Effector CD8-positive, alpha-beta T cell (primary cell): ENCODE results near the gene CHM.
"Not testable (repeated sequence)": the region's sequence is repeated elsewhere in the genome, so short reads cannot be mapped to it uniquely, and the experiment has no call there.

Experiments
- DNase-seq: peaks from one replicate; lab custom pipeline; 2025; lab: John Stamatoyannopoulos, UW

CHM gene

DNA sequence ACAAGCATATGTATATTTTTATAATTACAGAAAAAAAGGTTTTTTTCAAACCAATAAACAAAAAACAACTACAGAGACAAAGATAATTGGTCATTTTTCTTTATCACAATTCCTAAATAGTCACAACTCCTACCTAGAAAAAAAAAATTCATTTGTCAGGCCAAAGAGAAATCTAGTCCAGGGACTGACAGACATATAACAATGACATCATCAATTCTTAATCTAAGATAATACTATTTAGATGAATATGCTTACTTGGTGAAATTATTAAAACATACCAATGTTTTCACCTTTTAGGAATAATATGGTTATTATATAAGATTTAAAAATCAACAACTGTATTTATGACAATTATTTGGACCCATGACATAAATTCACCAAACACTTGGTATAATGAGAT is 48.4 kb downstream of the CHM start:
- no peak for DNase-seq

DNA sequence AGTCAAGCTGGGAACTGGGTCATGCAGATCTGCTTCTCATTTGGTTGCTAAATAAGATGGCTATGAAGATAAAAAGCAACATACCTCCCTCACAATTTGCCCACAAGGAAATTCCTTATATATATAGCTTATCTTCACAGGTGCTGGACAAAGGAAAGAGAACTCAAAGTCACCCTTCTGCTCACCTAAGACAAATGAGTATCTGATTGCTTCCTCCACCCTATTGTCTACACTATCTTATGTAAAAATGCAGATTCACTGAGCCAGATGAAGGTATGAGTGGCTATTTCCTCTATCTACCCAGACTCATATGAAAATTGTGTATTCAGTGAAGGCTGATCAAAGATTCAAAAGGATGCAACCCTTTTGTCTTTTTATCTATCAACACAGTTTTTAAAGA is 50.8 kb downstream of the CHM start:
- DNase-seq: no peak

GRCh38 chrX:85995641-85996040 is 51.7 kb downstream of the CHM start:
- DNase-seq: no peak

DNA sequence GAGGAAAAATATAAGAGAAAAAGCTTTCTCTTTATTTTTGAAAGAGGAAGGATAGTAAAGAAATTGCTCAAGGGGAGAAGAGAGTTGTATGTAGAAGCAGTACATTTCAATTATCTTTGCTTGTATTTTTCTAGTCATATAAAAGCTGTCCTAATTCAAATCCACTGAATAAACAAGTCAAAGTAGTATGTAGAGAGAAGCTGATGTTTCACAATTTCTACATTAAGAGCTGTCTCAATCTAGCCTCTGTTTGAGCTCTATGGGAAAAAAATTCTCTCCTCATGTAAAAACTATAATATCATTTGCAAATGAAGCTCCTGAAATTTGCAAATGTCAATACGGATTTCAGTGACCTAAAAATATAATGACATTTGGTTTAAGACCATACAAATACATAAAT is 52.6 kb downstream of the CHM start:
- DNase-seq: no peak

DNA sequence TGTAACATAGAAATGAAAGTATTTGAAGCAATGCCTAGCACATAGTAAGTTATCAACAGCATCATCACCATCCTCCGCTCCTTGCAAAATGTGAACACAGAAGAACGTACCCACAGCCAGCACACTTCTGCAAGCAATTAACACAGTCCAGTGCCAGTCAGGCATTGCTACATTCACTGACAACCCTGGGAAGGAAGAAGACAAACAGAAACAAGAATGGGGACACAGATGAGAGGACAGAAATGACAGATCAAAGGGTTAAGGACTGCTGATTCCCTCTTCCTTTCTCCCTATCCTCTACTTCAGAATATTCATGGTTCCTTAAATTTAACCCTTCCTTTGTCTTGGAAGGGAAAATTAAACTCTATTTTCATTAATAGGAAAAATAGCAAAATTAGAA is 53.1 kb downstream of the CHM start:
- no peak for DNase-seq

- DNase-seq: no peak
Measured at GRCh38 chrX:85993539-85994197, 53.7 kb downstream of the CHM start.

- DNase-seq: no peak
Measured at GRCh38 chrX:85992811-85993229, 54.5 kb downstream of the CHM start.

DNA sequence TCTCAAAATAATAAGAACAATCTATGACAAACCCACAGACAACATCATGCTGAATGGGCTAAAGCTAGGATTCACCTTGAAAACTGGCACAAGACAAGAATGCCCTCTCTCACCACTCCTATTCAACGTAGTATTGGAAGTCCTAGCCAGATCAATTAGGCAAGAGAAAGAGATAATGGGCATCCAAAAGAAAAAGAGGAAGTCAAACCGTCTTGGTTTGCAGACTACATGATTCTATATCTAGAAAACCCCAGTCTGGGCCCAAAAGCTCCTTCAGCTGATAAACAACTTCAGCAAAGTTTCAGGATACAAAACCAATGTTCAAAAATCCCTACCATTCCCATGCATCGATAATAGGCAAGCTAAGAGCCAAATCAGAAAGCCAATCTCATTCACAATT is 59.0 kb downstream of the CHM start:
- no peak for DNase-seq

GRCh38 chrX:85980286-85980685 is 67.1 kb downstream of the CHM start:
- DNase-seq: no peak

- DNase-seq: no peak
Measured at GRCh38 chrX:85977218-85977617, 70.1 kb downstream of the CHM start.

DNA sequence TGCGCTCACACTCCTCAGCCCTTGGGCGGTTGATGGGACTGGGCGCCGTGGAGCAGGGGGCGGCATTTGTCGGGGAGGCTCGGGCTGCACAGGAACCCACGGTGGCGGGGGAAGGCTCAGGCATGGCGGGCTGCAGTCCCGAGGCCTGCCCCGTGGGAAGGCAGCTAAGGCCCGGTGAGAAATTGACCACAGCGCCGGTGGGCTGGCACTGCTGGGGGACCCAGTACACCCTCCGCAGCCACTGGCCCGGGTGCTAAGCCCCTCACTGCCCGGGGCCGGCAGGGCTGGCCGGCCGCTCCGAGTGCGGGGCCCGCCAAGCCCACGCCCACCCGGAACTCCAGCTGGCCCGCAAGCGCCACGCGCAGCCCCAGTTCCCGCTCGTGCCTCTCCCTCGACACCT is 75.0 kb downstream of the CHM start:
- DNase-seq: not testable (repeated sequence)

DNA sequence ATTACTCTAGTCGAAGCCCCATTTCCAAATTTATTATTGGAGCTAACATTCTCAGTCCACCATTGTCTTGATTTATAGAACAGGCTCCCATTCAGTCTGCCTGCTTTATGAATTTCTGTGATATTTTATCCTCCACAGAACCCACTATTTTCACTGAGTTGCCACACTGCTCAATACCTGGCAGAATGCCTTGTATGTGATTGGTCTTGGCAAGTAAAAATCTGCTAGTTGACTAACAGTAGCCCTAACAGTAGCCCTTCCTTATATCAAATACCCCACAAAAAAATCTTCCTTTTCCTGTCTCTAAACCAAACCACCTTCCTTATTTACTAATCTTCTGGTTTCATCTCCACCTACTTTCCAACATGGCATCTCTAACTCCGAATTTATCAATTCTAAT is 82.6 kb downstream of the CHM start:
- no peak for DNase-seq

- no peak for DNase-seq
Measured at GRCh38 chrX:85963736-85964135, 83.6 kb downstream of the CHM start.

- DNase-seq: no peak
Measured at GRCh38 chrX:85955510-85955909, 91.8 kb downstream of the CHM start.

- not testable (repeated sequence) for DNase-seq
Measured at GRCh38 chrX:85944751-85945150, 102.6 kb downstream of the CHM start.

- no peak for DNase-seq
Measured at GRCh38 chrX:85941275-85941674, 106.1 kb downstream of the CHM start.

GRCh38 chrX:85939942-85940341 is 107.4 kb downstream of the CHM start:
- DNase-seq: not testable (repeated sequence)

GRCh38 chrX:85934399-85934798 is 113.0 kb downstream of the CHM start:
- DNase-seq: not testable (repeated sequence)

- no peak for DNase-seq
Measured at GRCh38 chrX:85930099-85930498, 117.3 kb downstream of the CHM start.

DNA sequence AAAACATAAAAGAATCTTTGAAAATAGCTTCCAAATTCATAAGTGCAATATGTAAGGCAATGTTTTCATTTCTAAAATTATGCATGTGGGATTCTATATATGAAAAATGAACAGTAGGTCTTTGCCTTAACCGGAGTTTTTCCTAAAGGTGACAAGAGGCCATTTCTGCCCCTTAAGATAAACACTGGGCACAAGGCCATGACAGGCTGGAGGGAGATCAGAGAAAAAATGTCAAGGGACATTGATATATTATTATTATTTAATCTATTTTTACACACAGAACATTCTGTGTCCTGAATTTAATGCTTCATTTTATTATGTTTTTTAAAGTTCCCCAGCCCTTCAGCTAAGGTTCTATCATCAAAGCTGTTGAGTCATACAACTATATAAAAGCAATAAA is 118.8 kb downstream of the CHM start:
- DNase-seq: no peak

- DNase-seq: no peak
Measured at GRCh38 chrX:85927740-85928139, 119.6 kb downstream of the CHM start.

- DNase-seq: no peak
Measured at GRCh38 chrX:85922821-85923220, 124.5 kb downstream of the CHM start.

DNA sequence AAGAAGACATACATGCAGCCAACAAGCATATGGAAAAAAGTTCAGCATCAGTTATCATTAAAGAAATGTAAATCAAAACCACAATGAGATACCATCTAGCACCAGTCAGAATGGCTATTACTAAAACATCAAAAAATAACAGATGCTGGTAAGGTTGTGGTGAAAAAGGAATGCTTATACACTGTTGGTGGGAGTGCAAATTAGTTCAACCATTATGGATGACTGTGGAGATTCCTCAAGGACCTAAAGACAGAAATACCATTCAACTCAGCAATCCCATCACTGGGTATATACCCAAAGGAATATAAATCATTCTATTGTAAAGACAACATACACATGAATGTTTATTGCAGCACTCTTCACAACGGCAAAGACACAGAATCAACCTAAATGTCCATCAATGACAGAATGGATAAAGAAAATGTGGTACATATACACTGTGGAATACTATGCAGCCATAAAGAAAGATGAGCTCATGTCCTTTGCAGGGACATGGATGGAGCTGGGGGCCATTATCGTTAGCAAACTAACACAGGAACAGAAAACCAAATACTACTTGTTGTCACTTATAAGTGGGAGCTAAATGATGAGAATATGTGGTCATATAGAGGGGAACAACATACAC is 130.6 kb downstream of the CHM start:
- DNase-seq: not testable (repeated sequence)

DNA sequence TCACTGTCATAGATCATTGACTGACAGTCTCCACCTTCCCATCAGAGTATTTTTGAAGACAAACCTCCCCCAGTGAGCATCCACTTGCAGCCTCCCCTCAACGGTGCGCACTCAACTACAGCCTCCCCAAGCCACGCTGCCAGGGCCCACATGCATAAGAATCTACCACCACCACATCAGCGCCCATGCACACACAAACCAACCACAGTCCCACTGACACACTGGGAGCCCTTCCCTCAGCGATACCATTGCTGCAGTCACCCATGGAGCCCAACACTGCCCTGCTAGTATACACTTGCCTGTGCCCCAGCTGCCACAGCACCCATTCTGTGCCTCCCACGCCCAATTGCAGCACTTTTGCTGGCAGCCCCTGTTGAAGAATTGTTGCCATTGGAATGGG is 132.9 kb downstream of the CHM start:
- DNase-seq: no peak
